ENCODE data around the gene CYP27C1.

The CYP27C1 gene

GRCh38 chr2:127146071-127146725 is 73.9 kb downstream of the CYP27C1 start:
- Histone ChIP-seq H3K9me3 (ENCODE audit: control extremely low read depth in 1 of 5, control insufficient read depth in 4 of 5, insufficient read depth in 2 of 5, low read depth in 1 of 5, low read length in 4 of 5) (peaks cover 0 to 8% (median 4%) of the 10 kb centered on the region in 5 experiments), H3K27ac (ENCODE audit: insufficient read depth in 1 of 2, low read depth in 1 of 2, low read length in 2 of 2, poor library complexity in 1 of 2, severe bottlenecking in 2 of 2) (no peak overlapping the region), H3K4me3 (ENCODE audit: control insufficient read depth in 1 of 7, extremely low read depth in 1 of 7, insufficient read depth in 4 of 7, low read depth in 2 of 7, low read length in 6 of 7) (no peak overlapping the region), H3K36me3 (ENCODE audit: control insufficient read depth in 4 of 4, insufficient read depth in 4 of 4, low read length in 3 of 4) (no peaks in the 10 kb centered on the region), H3K27me3 (replicated peaks in 2 of 5; ENCODE audit: control insufficient read depth in 4 of 5, insufficient read depth in 5 of 5, low read length in 4 of 5) (no peaks in the 10 kb centered on the region), H3K4me1 (ENCODE audit: control extremely low read depth in 1 of 4, control insufficient read depth in 4 of 4, insufficient read depth in 4 of 4, low read length in 3 of 4) (peaks cover 0 to 2% (median 0%) of the 10 kb centered on the region in 4 experiments)
- no peak for DNase-seq
- WGBS (ENCODE audit: insufficient coverage), result 92% methylated on average over 16 of the region's 18 CpGs
- POLR2A ChIA-PET, result no interaction called here
- CTCF ChIA-PET, result interaction anchor here (0.6 to 1.3 kb wide), 2 partner anchors 16 to 149 kb away, joined by 3 read pairs; no protein-coding TSS in a partner anchor

GRCh38 chr2:127145280-127145895 is 74.7 kb downstream of the CYP27C1 start:
- CTCF ChIA-PET, result interaction anchor here (0.7 to 1.3 kb wide), 2 partner anchors 15 to 75 kb away, joined by 3 read pairs; no protein-coding TSS in a partner anchor
- Histone ChIP-seq H3K4me3 (ENCODE audit: control insufficient read depth in 1 of 7, extremely low read depth in 1 of 7, insufficient read depth in 4 of 7, low read depth in 2 of 7, low read length in 6 of 7) (no peak overlapping the region), H3K4me1 (ENCODE audit: control extremely low read depth in 1 of 4, control insufficient read depth in 4 of 4, insufficient read depth in 4 of 4, low read length in 3 of 4) (peaks cover 0 to 4% (median 0%) of the 10 kb centered on the region in 4 experiments), H3K36me3 (ENCODE audit: control insufficient read depth in 4 of 4, insufficient read depth in 4 of 4, low read length in 3 of 4) (no peaks in the 10 kb centered on the region), H3K27ac (ENCODE audit: insufficient read depth in 1 of 2, low read depth in 1 of 2, low read length in 2 of 2, poor library complexity in 1 of 2, severe bottlenecking in 2 of 2) (no peak overlapping the region), H3K9me3 (ENCODE audit: control extremely low read depth in 1 of 5, control insufficient read depth in 4 of 5, insufficient read depth in 2 of 5, low read depth in 1 of 5, low read length in 4 of 5) (peaks cover 0 to 6% (median 0%) of the 10 kb centered on the region in 5 experiments), H3K27me3 (replicated peaks in 2 of 5; ENCODE audit: control insufficient read depth in 4 of 5, insufficient read depth in 5 of 5, low read length in 4 of 5) (no peaks in the 10 kb centered on the region)
- WGBS (ENCODE audit: insufficient coverage), result 88% methylated on average over 1 of the region's 1 CpG
- POLR2A ChIA-PET, result interaction anchor here (0.7 kb wide), 1 partner anchor 156 kb away, joined by 3 read pairs; no protein-coding TSS in a partner anchor
- DNase-seq, result no peak

DNA sequence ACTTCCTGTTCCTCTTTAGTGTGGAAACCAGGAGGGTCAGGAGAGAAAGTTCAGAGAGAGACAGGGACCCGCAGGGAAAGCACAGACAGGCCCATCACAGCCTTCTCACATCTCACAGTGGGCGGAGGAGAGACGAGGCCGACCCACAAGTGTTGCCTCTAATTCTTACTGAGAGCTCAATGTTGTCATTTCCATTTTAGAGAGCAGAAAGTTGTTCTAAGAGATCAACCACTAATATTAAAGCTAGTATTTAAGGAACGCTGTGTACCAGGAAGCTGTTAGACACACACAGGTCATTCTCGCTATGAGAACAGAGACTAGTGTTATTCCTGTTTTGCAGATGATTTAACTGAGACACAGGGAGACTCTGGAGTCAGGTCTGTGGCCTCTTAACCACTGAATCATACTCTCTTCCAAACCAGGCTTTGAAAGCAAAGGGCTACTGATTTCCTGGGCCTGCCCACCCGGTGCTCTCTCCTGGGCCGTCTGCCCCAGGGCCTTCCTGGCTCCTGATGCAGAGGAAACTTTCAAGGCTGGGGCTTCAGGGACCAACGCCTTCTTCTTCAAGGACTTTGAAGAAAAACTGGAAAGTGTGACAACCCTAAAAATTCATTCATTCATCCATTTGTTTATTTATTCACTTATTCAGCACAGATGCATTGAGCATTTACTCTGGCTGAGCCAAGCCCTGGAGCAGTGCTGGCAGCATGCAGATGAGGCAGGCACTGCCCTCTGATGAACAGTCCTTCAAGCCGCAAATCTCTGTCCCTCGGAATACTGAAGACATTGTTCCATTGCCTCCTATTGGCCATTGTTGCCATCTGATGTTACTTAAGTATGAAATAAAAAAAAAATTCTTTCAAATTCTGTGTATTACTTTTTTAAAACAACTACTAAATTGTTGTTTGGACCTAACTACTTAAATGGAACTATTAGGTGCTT is 76.0 kb downstream of the CYP27C1 start:
- CTCF ChIA-PET, result interaction anchor here (1.0 to 2.7 kb wide), 2 partner anchors 27 to 75 kb away, joined by 3 to 10 read pairs; no protein-coding TSS in a partner anchor

GRCh38 chr2:127142663-127143630 is 77.2 kb downstream of the CYP27C1 start:
- Histone ChIP-seq H3K27me3 (replicated peaks in 2 of 5; ENCODE audit: control insufficient read depth in 4 of 5, insufficient read depth in 5 of 5, low read length in 4 of 5) (no peaks in the 10 kb centered on the region), H3K4me1 (ENCODE audit: control extremely low read depth in 1 of 4, control insufficient read depth in 4 of 4, insufficient read depth in 4 of 4, low read length in 3 of 4) (peaks cover 0 to 9% (median 2%) of the 10 kb centered on the region in 4 experiments), H3K9me3 (ENCODE audit: control extremely low read depth in 1 of 5, control insufficient read depth in 4 of 5, insufficient read depth in 2 of 5, low read depth in 1 of 5, low read length in 4 of 5) (peaks cover 0 to 11% (median 0%) of the 10 kb centered on the region in 5 experiments), H3K27ac (ENCODE audit: insufficient read depth in 1 of 2, low read depth in 1 of 2, low read length in 2 of 2, poor library complexity in 1 of 2, severe bottlenecking in 2 of 2) (no peak overlapping the region), H3K4me3 (ENCODE audit: control insufficient read depth in 1 of 7, extremely low read depth in 1 of 7, insufficient read depth in 4 of 7, low read depth in 2 of 7, low read length in 6 of 7) (no peak overlapping the region), H3K36me3 (ENCODE audit: control insufficient read depth in 4 of 4, insufficient read depth in 4 of 4, low read length in 3 of 4) (no peaks in the 10 kb centered on the region)
- ChIA-PET CTCF (interaction anchor here (1.0 to 2.7 kb wide), 3 partner anchors 28 to 74 kb away, joined by 3 to 10 read pairs (median 3); no protein-coding TSS in a partner anchor), POLR2A (no interaction called here)
- no peak for DNase-seq
- 100% methylated on average over 2 of the region's 4 CpGs for WGBS (ENCODE audit: insufficient coverage)

More for the DNA sequence above, 76.0 kb downstream of the CYP27C1 start:
- Histone ChIP-seq H3K27me3 (replicated peaks in 2 of 5; ENCODE audit: control insufficient read depth in 4 of 5, insufficient read depth in 5 of 5, low read length in 4 of 5) (no peaks in the 10 kb centered on the region), H3K36me3 (ENCODE audit: control insufficient read depth in 4 of 4, insufficient read depth in 4 of 4, low read length in 3 of 4) (no peaks in the 10 kb centered on the region), H3K9me3 (ENCODE audit: control extremely low read depth in 1 of 5, control insufficient read depth in 4 of 5, insufficient read depth in 2 of 5, low read depth in 1 of 5, low read length in 4 of 5) (peaks cover 0 to 8% (median 0%) of the 10 kb centered on the region in 5 experiments), H3K27ac (ENCODE audit: insufficient read depth in 1 of 2, low read depth in 1 of 2, low read length in 2 of 2, poor library complexity in 1 of 2, severe bottlenecking in 2 of 2) (no peak overlapping the region), H3K4me1 (ENCODE audit: control extremely low read depth in 1 of 4, control insufficient read depth in 4 of 4, insufficient read depth in 4 of 4, low read length in 3 of 4) (peaks cover 0 to 9% (median 2%) of the 10 kb centered on the region in 4 experiments), H3K4me3 (ENCODE audit: control insufficient read depth in 1 of 7, extremely low read depth in 1 of 7, insufficient read depth in 4 of 7, low read depth in 2 of 7, low read length in 6 of 7) (no peak overlapping the region)
- 86% methylated on average over 5 of the region's 11 CpGs for WGBS (ENCODE audit: insufficient coverage)
- POLR2A ChIA-PET, result interaction anchor here (0.7 kb wide), 1 partner anchor 157 kb away, joined by 3 read pairs; no protein-coding TSS in a partner anchor
- no peak for DNase-seq

DNA sequence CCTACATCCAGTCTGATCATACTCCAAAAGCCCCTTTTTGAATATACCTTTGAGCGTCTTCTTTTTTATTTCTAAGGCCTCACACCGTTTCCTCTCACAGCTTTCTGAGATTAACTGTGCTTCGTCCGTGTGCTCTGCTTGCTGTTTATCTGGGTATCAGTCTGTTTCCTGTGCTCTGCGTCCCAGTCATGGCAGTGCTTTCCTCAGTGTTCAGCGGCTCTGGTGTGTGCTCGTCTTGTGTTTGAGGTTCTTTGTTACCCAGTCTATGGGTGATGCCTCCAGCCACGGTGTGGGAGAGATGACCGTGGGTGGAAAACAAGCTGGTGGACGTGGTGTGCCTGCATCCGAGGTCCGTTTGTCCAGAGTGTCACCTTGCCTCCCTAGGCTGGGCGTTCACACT is 79.6 kb downstream of the CYP27C1 start:
- CTCF ChIA-PET, result interaction anchor here (0.8 to 1.5 kb wide), 4 partner anchors 11 to 68 kb away, joined by 3 to 5 read pairs (median 3); no protein-coding TSS in a partner anchor
- DNase-seq, result peak in 2 of 3 donors; percentile 33 to 60
- Histone ChIP-seq H3K9me3 (ENCODE audit: control extremely low read depth in 1 of 5, control insufficient read depth in 4 of 5, insufficient read depth in 2 of 5, low read depth in 1 of 5, low read length in 4 of 5) (peaks cover 0 to 11% (median 0%) of the 10 kb centered on the region in 5 experiments), H3K27me3 (replicated peaks in 2 of 5; ENCODE audit: control insufficient read depth in 4 of 5, insufficient read depth in 5 of 5, low read length in 4 of 5) (no peaks in the 10 kb centered on the region), H3K36me3 (ENCODE audit: control insufficient read depth in 4 of 4, insufficient read depth in 4 of 4, low read length in 3 of 4) (no peaks in the 10 kb centered on the region), H3K4me1 (ENCODE audit: control extremely low read depth in 1 of 4, control insufficient read depth in 4 of 4, insufficient read depth in 4 of 4, low read length in 3 of 4) (peaks cover 0 to 15% (median 2%) of the 10 kb centered on the region in 4 experiments), H3K4me3 (ENCODE audit: control insufficient read depth in 1 of 7, extremely low read depth in 1 of 7, insufficient read depth in 4 of 7, low read depth in 2 of 7, low read length in 6 of 7) (no peak overlapping the region), H3K27ac (ENCODE audit: insufficient read depth in 1 of 2, low read depth in 1 of 2, low read length in 2 of 2, poor library complexity in 1 of 2, severe bottlenecking in 2 of 2) (no peak overlapping the region)
- WGBS (ENCODE audit: insufficient coverage), result 50% methylated on average over 12 of the region's 13 CpGs
- POLR2A ChIA-PET, result interaction anchor here (0.8 to 1.2 kb wide), 2 partner anchors 24 to 63 kb away, joined by 3 read pairs; no protein-coding TSS in a partner anchor

GRCh38 chr2:127139766-127140165 is 80.3 kb downstream of the CYP27C1 start:
- Histone ChIP-seq H3K9me3 (ENCODE audit: control extremely low read depth in 1 of 5, control insufficient read depth in 4 of 5, insufficient read depth in 2 of 5, low read depth in 1 of 5, low read length in 4 of 5) (peaks cover 0 to 11% (median 0%) of the 10 kb centered on the region in 5 experiments), H3K4me3 (ENCODE audit: control insufficient read depth in 1 of 7, extremely low read depth in 1 of 7, insufficient read depth in 4 of 7, low read depth in 2 of 7, low read length in 6 of 7) (no peak overlapping the region), H3K27ac (ENCODE audit: insufficient read depth in 1 of 2, low read depth in 1 of 2, low read length in 2 of 2, poor library complexity in 1 of 2, severe bottlenecking in 2 of 2) (no peak overlapping the region), H3K36me3 (ENCODE audit: control insufficient read depth in 4 of 4, insufficient read depth in 4 of 4, low read length in 3 of 4) (no peaks in the 10 kb centered on the region), H3K4me1 (ENCODE audit: control extremely low read depth in 1 of 4, control insufficient read depth in 4 of 4, insufficient read depth in 4 of 4, low read length in 3 of 4) (peaks cover 2 to 21% (median 4%) of the 10 kb centered on the region in 4 experiments), H3K27me3 (replicated peaks in 2 of 5; ENCODE audit: control insufficient read depth in 4 of 5, insufficient read depth in 5 of 5, low read length in 4 of 5) (no peaks in the 10 kb centered on the region)
- 23% methylated on average over 1 of the region's 2 CpGs for WGBS (ENCODE audit: insufficient coverage)
- DNase-seq, result peak in 1 of 3 donors; percentile 27
- ChIA-PET POLR2A (no interaction called here), CTCF (interaction anchor here (0.8 to 1.3 kb wide), 5 partner anchors 8 to 150 kb away, joined by 3 read pairs; no protein-coding TSS in a partner anchor)
